Measurements from ENCODE around the gene LPCAT3.

DNA sequence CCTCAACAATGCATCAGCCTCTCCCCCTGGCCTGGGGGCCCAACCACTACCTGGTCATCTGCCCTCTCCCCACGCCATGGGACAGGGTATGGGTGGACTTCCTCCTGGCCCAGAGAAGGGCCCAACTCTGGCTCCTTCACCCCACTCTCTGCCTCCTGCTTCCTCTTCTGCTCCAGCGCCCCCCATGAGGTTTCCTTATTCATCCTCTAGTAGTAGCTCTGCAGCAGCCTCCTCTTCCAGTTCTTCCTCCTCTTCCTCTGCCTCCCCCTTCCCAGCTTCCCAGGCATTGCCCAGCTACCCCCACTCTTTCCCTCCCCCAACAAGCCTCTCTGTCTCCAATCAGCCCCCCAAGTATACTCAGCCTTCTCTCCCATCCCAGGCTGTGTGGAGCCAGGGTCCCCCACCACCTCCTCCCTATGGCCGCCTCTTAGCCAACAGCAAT is 82.1 kb downstream of the LPCAT3 start:
- TF ChIP-seq CTCF (IDR thresholded peaks at IDR 0.05) (no peak), POLR2A (IDR thresholded peaks at IDR 0.05) (no peak)
